B cell (primary cell): ENCODE results near the gene C8A.

Experiments
- CTCF ChIP-seq: fragments of 200-600 bp; IDR thresholded peaks from one replicate; pipeline ENCODE4 v1.8.0; 2022; ENCODE audit warnings: antibody characterized with exemption, mild to moderate bottlenecking
- EZH2 ChIP-seq: IDR thresholded peaks from 2 replicates; pipeline ENCODE4 v1.6.1; 2012; ENCODE audit warnings: borderline replicate concordance, low read depth, mild to moderate bottlenecking, moderate library complexity, low read length; ENCODE audit not compliant: insufficient read depth, poor library complexity, severe bottlenecking

DNA sequence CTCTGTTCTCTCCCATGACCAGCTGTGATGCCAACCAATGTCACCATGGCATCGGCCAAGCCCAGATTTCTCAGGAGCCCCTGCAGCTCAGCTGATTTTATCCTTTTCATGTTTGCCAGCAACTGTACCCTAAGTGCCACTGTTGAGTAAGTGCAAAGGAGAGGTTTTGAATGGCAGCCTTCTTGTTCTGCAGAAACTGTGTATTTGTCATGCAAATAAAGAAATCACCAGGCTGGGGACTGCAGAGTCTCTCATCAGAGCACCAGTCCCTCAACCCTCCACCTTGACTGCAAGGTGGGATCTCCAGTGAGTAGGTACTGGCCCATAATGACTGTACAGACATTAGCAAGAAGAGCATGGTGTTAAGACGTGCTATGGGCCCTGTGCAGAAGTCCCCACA is 84.6 kb downstream of the C8A start:
- no peak for TF ChIP-seq CTCF
- no peak for TF ChIP-seq EZH2
